Measurements from ENCODE around the gene AASDHPPT. TPM values are rescaled to one million over a fixed set of nuclear protein-coding genes. Genes with fewer than 3 reads are reported as not detected.

AASDHPPT gene
- total and polyA plus RNA-seq, 9 of the 15 experiments (the other 6 are each of a cell fraction or from before 2014, with no cell fraction given): 48.7 to 115 (median 69.0) TPM

- H2AFZ ChIP-seq (ENCODE audit: low read depth, low read length): no peak overlapping the region
- no peaks in the 10 kb centered on the region for H3K9me3 ChIP-seq (replicated peaks; ENCODE audit: control insufficient read depth, insufficient read depth, low read depth, low read length)
- no TSS peak for BruUV-seq (replicated peaks)
- H3K9ac ChIP-seq (ENCODE audit: insufficient read depth in 1 of 2, low read depth in 2 of 2, low read length in 2 of 2): no peak overlapping the region
- ATAC-seq: no peak
- intact Hi-C loops (cut with micrococcal nuclease) (no loop called here), in situ Hi-C loops (cut with MboI) (no loop called here)
- no peaks in the 10 kb centered on the region for H3K4me1 ChIP-seq (replicated peaks in 1 of 2; ENCODE audit: control insufficient read depth in 2 of 2, insufficient read depth in 2 of 2, low read length in 2 of 2)
- no peak overlapping the region for H3K4me3 ChIP-seq
- no peaks in the 10 kb centered on the region for H3K27me3 ChIP-seq (ENCODE audit: control insufficient read depth in 2 of 2, insufficient read depth in 2 of 2, low read length in 2 of 2)
- ChIA-PET POLR2A (no interaction called here), CTCF (ENCODE audit: low intra/inter-chr PET ratio) (no interaction called here)
- no peaks in the 10 kb centered on the region for H3K36me3 ChIP-seq (ENCODE audit: control insufficient read depth, insufficient read depth, low read length)
- WGBS (ENCODE audit: insufficient coverage, low coverage, missing lambda C conversion rate): 7% methylated on average over 4 of the region's 4 CpGs
- DNase-seq (ENCODE audit: extremely low read depth in 1 of 4, low spot score in 3 of 4): no peak
- no peaks in the 10 kb centered on the region for H3K9me1 ChIP-seq (ENCODE audit: control insufficient read depth, insufficient read depth, low read length)
- no peak overlapping the region for H3K4me2 ChIP-seq (ENCODE audit: insufficient read depth, low read length)
- H4K20me1 ChIP-seq (replicated peaks; ENCODE audit: control insufficient read depth, insufficient read depth, low read length): no peaks in the 10 kb centered on the region
- no peaks in the 10 kb centered on the region for H3K79me2 ChIP-seq (ENCODE audit: control insufficient read depth, insufficient read depth, low read length)
- FAIRE-seq: no peak
- H3K27ac ChIP-seq (ENCODE audit: extremely low read depth, low read depth, low read length): no peak overlapping the region
- TF ChIP-seq SAFB2 (IDR thresholded peaks at IDR 0.05; ENCODE audit: borderline replicate concordance, low read depth, low read length, severe bottlenecking): no peak
- no peak for TF ChIP-seq ZNF695 (CRISPR knock-in tag; IDR thresholded peaks at IDR 0.05)
- TF ChIP-seq RFX1 (IDR thresholded peaks at IDR 0.05): peak; percentile 67
Measured at GRCh38 chr11:106030609-106031008, 46.9 kb upstream of the AASDHPPT start.

GRCh38 chr11:106031202-106031810 is 46.2 kb upstream of the AASDHPPT start:
- Histone ChIP-seq H3K79me2 (ENCODE audit: control insufficient read depth, insufficient read depth, low read length) (no peaks in the 10 kb centered on the region), H3K9me3 (replicated peaks; ENCODE audit: control insufficient read depth, insufficient read depth, low read depth, low read length) (no peaks in the 10 kb centered on the region), H2AFZ (ENCODE audit: low read depth, low read length) (no peak overlapping the region), H3K9ac (ENCODE audit: insufficient read depth in 1 of 2, low read depth in 2 of 2, low read length in 2 of 2) (no peak overlapping the region), H3K36me3 (ENCODE audit: control insufficient read depth, insufficient read depth, low read length) (no peaks in the 10 kb centered on the region), H3K4me2 (ENCODE audit: insufficient read depth, low read length) (no peak overlapping the region), H3K27ac (ENCODE audit: extremely low read depth, low read depth, low read length) (no peak overlapping the region), H3K4me3 (no peak overlapping the region), H3K9me1 (ENCODE audit: control insufficient read depth, insufficient read depth, low read length) (no peaks in the 10 kb centered on the region), H3K4me1 (replicated peaks in 1 of 2; ENCODE audit: control insufficient read depth in 2 of 2, insufficient read depth in 2 of 2, low read length in 2 of 2) (no peaks in the 10 kb centered on the region), H3K27me3 (ENCODE audit: control insufficient read depth in 2 of 2, insufficient read depth in 2 of 2, low read length in 2 of 2) (no peaks in the 10 kb centered on the region), H4K20me1 (replicated peaks; ENCODE audit: control insufficient read depth, insufficient read depth, low read length) (no peaks in the 10 kb centered on the region)
- DNase-seq (ENCODE audit: extremely low read depth in 1 of 4, low spot score in 3 of 4) (no peak), FAIRE-seq (no peak), ATAC-seq (no peak)
- CTCF ChIA-PET (ENCODE audit: low intra/inter-chr PET ratio): no interaction called here
- in situ Hi-C loops (cut with MboI): no loop called here
- 0% methylated on average over 2 of the region's 2 CpGs for WGBS (ENCODE audit: insufficient coverage, low coverage, missing lambda C conversion rate)
- POLR2A ChIA-PET: no interaction called here
- no TSS peak for BruUV-seq (replicated peaks)
- intact Hi-C loops (cut with micrococcal nuclease): no loop called here
- no peak for TF ChIP-seq PCBP2 (IDR thresholded peaks at IDR 0.05; ENCODE audit: low read depth, low read length, poor library complexity, severe bottlenecking)
- TF ChIP-seq, protein P1, sequence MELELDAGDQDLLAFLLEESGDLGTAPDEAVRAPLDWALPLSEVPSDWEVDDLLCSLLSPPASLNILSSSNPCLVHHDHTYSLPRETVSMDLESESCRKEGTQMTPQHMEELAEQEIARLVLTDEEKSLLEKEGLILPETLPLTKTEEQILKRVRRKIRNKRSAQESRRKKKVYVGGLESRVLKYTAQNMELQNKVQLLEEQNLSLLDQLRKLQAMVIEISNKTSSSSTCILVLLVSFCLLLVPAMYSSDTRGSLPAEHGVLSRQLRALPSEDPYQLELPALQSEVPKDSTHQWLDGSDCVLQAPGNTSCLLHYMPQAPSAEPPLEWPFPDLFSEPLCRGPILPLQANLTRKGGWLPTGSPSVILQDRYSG (tag; conservative IDR thresholded peaks at IDR 0.05; ENCODE audit: low read depth): no peak
- no peak for TF ChIP-seq AFF1 (IDR thresholded peaks at IDR 0.05; ENCODE audit: low read depth in 1 of 2, partially characterized antibody in 2 of 2)
- no peak for TF ChIP-seq RNF2 (IDR thresholded peaks at IDR 0.05)
- TF ChIP-seq, protein P2, sequence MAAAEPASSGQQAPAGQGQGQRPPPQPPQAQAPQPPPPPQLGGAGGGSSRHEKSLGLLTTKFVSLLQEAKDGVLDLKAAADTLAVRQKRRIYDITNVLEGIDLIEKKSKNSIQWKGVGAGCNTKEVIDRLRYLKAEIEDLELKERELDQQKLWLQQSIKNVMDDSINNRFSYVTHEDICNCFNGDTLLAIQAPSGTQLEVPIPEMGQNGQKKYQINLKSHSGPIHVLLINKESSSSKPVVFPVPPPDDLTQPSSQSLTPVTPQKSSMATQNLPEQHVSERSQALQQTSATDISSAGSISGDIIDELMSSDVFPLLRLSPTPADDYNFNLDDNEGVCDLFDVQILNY (CRISPR knock-in tag; IDR thresholded peaks at IDR 0.05): no peak
- no peak for TF ChIP-seq OTX1 (CRISPR knock-in tag; IDR thresholded peaks at IDR 0.05)
- TF ChIP-seq ZZZ3 (IDR thresholded peaks at IDR 0.05): no peak

Data from K562 (cell line).